Globus pallidus (tissue), 1 donor: Measurements from ENCODE around the gene CLIC3.

ENCODE experiments used
- DNase-seq: peaks from one replicate; pipeline ENCODE4 v3.0.0-alpha.2; 2015; ENCODE audit warnings: low spot score

CLIC3 gene

GRCh38 chr9:137030538-137031527 lies 34.5 kb upstream of the CLIC3 start:
- no peak for DNase-seq

GRCh38 chr9:137030006-137030405 lies 33.6 kb upstream of the CLIC3 start:
- no peak for DNase-seq

DNA sequence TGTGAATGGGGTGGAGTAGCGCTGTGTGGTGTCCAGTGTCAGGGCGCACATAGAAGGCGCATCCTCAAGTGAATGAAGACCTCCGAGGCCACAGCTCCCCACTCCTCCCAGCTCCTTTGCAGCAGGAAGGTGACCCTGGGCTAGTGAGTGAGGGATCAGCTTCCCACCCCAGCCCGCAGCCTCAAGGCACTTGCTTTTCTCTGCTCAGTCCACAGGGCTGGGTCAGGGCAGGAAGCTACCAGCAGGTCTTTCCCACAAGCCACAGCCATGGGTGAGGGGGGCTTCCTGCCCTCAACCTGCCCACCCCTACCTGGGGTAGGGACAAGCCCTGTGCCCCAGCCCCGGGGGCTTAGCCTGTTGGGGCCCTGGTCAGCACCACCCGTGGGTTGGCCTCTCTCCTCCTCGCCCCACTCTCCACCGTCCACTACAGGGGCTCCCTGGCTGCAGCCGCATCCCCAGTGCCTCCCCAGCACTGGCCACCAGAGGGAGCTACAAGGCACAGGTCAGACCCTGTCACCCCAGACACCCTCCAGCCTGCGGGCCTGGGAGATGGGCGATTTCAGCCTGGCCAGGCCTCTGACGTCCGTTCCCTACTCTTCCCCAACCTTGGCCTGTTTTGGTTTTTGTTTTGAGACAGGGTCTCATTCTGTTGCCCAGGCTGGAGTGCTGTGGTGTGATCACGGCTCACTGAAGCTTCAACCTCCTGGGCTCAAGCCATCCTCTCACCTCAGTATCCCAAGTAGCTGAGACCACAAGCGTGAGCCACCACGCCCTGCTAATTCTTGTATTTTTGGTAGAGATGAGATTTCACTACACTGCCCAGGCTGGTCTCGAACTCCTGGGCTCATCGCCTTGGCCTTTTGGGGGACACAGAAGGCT lies 32.9 kb upstream of the CLIC3 start:
- DNase-seq = peak; percentile 85

- DNase-seq = peak; percentile 78
These were observed 32.1 kb upstream of the CLIC3 start for GRCh38 chr9:137028263-137029057.

- peak; percentile 44 for DNase-seq
These were observed 31.2 kb upstream of the CLIC3 start, which contains the start of gene ABCA2 for GRCh38 chr9:137027369-137028262. TSS of gene ABCA2 (minus strand) at chr9:137028237. CDS start at chr9:137028140, 97 bp downstream.

GRCh38 chr9:137026828-137027227 lies 30.5 kb upstream of the CLIC3 start:
- DNase-seq = peak; percentile 54

GRCh38 chr9:137026384-137026783 lies 30.0 kb upstream of the CLIC3 start:
- no peak for DNase-seq

GRCh38 chr9:137025517-137025966 lies 29.2 kb upstream of the CLIC3 start:
- DNase-seq = peak; percentile 99

DNA sequence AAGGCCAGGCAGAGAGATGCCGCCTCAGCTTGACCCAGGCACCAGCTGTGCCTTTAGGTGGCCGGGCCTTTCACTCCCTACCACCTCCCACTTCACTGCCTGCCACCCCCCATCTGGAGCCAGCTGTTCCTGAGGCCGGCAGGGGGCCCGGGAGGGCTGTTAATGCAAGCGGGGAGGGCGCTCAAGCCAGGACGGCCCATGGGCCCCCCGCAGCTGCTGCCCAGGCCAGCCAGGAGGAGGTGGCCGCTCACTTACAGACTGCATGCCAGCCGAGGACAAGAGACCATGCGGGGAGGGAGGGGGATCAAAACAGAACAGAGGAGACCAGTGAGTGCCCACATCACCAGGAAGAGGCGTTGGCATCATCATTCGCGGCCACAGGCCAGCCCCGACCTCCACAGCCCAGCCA lies 27.2 kb upstream of the CLIC3 start:
- peak; percentile 80 for DNase-seq

- DNase-seq = no peak
These were observed 26.8 kb upstream of the CLIC3 start for GRCh38 chr9:137023157-137023556.

GRCh38 chr9:137022662-137023008 lies 26.3 kb upstream of the CLIC3 start:
- DNase-seq = no peak

- DNase-seq = peak; percentile 97
These were observed 25.8 kb upstream of the CLIC3 start for GRCh38 chr9:137021979-137022661.

DNA sequence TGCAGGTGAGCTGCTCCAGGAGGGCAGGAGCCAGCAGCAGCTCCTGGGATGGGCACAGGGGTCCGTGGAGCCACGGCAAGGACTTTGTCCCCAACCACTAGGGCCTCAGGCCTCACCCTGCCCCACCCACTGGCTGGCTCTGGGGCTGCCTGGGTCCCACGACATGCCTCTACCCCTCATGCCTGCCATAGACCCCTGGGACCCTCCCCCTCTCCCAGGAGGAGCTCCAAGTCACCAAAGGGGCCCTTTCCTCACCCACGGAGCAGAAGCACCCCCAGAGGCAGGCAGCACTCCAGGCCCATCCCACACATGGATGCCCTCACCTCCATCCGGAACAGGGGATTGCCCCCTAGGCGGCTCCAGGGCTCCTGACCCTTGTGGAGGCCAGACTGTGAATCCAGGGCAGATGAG lies 25.2 kb upstream of the CLIC3 start:
- no peak for DNase-seq

DNA sequence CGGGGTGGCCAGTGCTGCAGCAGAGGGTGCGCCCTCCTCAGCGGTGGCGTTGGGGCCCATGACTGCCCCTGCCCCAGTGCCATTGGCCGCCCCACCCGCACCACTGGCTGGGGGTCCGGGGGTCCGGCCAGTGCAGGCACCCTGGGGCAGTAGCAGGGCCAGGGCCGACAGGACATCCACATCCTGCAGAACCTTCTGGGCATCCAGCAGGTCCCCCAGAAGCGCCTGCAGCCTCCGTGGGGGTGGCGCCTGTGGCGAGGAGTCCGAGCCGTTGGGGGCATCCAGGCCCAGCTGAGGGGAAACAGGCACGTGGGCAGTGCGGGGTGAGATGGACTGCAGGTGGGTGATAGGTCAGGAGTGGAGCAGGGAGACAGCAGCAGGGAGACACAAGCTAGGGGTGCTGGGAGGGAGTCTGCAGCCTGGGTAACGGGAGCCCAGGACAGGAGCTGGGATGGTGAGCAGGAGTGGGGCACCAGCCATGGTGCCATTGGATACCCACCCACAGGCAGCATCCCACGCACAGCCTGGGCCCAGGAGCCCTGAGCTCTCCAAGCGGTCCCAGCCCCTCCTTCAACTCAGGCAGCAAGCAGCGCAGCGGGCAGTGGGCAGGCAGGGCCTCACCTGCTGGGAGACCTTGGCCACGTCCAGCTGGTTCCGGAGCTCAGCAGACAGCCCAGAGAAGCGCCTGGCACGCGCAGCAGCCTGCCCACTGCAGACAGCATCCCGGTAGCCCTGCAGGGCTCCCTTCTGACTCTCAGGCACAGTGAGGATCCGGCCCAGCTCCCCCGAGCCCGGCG lies 24.6 kb upstream of the CLIC3 start:
- DNase-seq = no peak

GRCh38 chr9:137019891-137020683 lies 23.7 kb upstream of the CLIC3 start:
- DNase-seq = no peak

- DNase-seq = no peak
These were observed 22.6 kb upstream of the CLIC3 start for GRCh38 chr9:137018761-137019559.

DNA sequence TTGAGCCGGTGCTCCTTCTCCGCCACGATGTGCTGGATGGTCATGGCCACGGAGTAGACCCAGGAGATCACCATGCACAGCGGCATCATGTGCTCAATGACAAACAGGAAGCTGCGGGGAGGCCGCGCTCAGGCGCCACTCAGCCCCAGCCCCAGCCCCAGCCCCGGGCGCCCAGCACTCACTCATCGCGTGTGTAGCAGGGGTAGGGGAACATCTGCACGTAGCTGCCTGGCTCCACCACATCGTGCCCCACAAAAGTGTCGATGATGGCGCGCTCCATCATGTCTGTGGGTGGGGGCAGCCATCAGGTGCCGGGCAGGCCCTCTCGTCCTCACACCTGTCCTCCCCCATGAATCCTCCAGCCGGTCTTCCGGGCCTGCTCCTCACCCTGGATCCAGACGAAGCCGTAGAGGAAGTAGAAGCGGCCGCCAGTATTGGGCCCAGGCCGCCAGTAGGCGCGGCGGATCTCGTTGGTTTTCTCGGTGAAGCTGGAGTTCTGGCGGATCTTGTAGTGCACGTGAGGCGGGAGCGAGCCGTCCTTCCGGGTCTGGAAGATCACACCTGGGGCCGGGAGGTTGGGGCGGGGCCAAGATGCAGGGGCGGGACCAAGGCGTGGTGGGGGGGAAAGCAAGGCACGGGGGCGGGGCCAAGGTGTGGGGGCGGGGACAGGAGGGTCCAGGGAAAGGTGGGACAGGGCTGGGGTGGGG lies 21.6 kb upstream of the CLIC3 start:
- no peak for DNase-seq
